Ovary (tissue), 3 donors: ENCODE results near the gene MMP25.

Experiments
- CTCF ChIP-seq, 3 donors: fragments of 450-650 bp in 2 of 3; fragments of 200-600 bp in 1 of 3; IDR thresholded peaks; one replicate each; pipeline versions ENCODE4 v1.5.1 to v1.8.0; 2016 to 2022; ENCODE audit warnings: antibody characterized with exemption in 3 of 3, mild to moderate bottlenecking in 1 of 3
- EP300 ChIP-seq: sonication (generic); formaldehyde crosslinking; IDR thresholded peaks from one replicate; pipeline ENCODE4 v1.6.1; 2017; ENCODE audit warnings: antibody characterized with exemption
- POLR2A ChIP-seq: fragments of 450-650 bp; IDR thresholded peaks from one replicate; pipeline ENCODE4 v1.6.1; 2017; ENCODE audit warnings: antibody characterized with exemption, mild to moderate bottlenecking, moderate library complexity
- donor health status: DM: no; HTN: no; CAD: no.

- TF ChIP-seq CTCF (IDR thresholded peaks at IDR 0.05), result no peak
- TF ChIP-seq POLR2A, result no peak
- TF ChIP-seq EP300, result no peak
These were observed 8.8 kb downstream of the MMP25 start for GRCh38 chr16:3054965-3055733.
